IMR-90 (cell line): ENCODE results near the gene LHPP. TPM values are rescaled to one million over a fixed set of nuclear protein-coding genes. Genes with fewer than 3 reads are reported as not detected.

ENCODE experiments used
- ATAC-seq: fragments of 200-7000 bp; cut with Tn5 transposase; 2 replicates; pipeline ENCODE4 v1.9.1; 2020; ENCODE audit warnings: low read depth, mild to moderate bottlenecking, moderate library complexity
- BruUV-seq: library from RNA; stranded (reverse); fragments of 400-500 nt; replicated peaks from 2 replicates; lab custom pipeline; 2021; lab: Mats Ljungman, UMichigan
- CTCF ChIA-PET: fragments of 300-600 bp; formaldehyde crosslinking; extraction: SDS; loops from one replicate; lab custom pipeline; 2021; ENCODE audit warnings: antibody characterized with exemption; lab: Yijun Ruan, JAX
- POLR2A ChIA-PET: fragments of 300-600 bp; sonication (Branson Sonifier 250); formaldehyde crosslinking; loops from one replicate; lab custom pipeline; 2022; ENCODE audit warnings: antibody characterized with exemption; ENCODE audit not compliant: unreplicated experiment; lab: Charles Lee
- DNase-seq: peaks from one replicate; pipeline ENCODE4 v3.0.0; 2013
- H2AFZ ChIP-seq: replicated peaks from 2 replicates; pipeline ENCODE3; 2013; ENCODE audit warnings: low read length, mild to moderate bottlenecking; ENCODE audit not compliant: poor library complexity
- H2AK5ac ChIP-seq: 2 replicates; pipeline ENCODE4 v1.6.1; 2013; ENCODE audit warnings: low read depth, low read length, inconsistent platforms
- H2AK9ac ChIP-seq: replicated peaks from 2 replicates; pipeline ENCODE3; 2013; ENCODE audit warnings: mild to moderate bottlenecking, low read depth, low read length, moderate library complexity; ENCODE audit not compliant: poor library complexity
- H2BK120ac ChIP-seq: 2 replicates; pipeline ENCODE4 v1.6.1; 2013; ENCODE audit warnings: low read depth, low read length, inconsistent platforms
- H2BK15ac ChIP-seq: 3 replicates; pipeline ENCODE4 v1.6.1; 2013; ENCODE audit warnings: low read depth, low read length, inconsistent platforms
- H2BK20ac ChIP-seq: 2 replicates; pipeline ENCODE4 v1.6.1; 2013; ENCODE audit warnings: low read depth, mild to moderate bottlenecking, inconsistent platforms, low read length, moderate library complexity
- H2BK5ac ChIP-seq: 2 replicates; pipeline ENCODE4 v1.6.1; 2013; ENCODE audit warnings: mild to moderate bottlenecking, low read depth, low read length, inconsistent platforms; ENCODE audit not compliant: poor library complexity, severe bottlenecking
- H3K14ac ChIP-seq: replicated peaks from 2 replicates; pipeline ENCODE4 v1.6.1; 2013; ENCODE audit warnings: low read depth, low read length, inconsistent platforms
- H3K18ac ChIP-seq: 2 replicates; pipeline ENCODE4 v1.6.1; 2013; ENCODE audit warnings: low read depth, low read length, control low read depth
- H3K23ac ChIP-seq: 2 replicates; pipeline ENCODE4 v1.6.1; 2013; ENCODE audit warnings: low read depth, low read length, inconsistent platforms
- H3K27ac ChIP-seq: 2 replicates; pipeline ENCODE4 v1.5.1; 2013; ENCODE audit warnings: mild to moderate bottlenecking, control low read depth, low read length; ENCODE audit not compliant: insufficient read depth
- H3K27me3 ChIP-seq: 2 replicates; pipeline ENCODE4 v1.6.1; 2013; ENCODE audit warnings: low read length; ENCODE audit not compliant: control insufficient read depth, insufficient read depth
- H3K36me3 ChIP-seq: 2 replicates; pipeline ENCODE4 v1.6.1; 2013; ENCODE audit warnings: low read length, mixed read lengths; ENCODE audit not compliant: control insufficient read depth, insufficient read depth
- H3K4ac ChIP-seq: 2 replicates; pipeline ENCODE4 v1.6.1; 2013; ENCODE audit warnings: low read depth, low read length, inconsistent platforms
- H3K4me1 ChIP-seq: 2 replicates; pipeline ENCODE4 v1.6.1; 2013; ENCODE audit warnings: low read length, mixed read lengths; ENCODE audit not compliant: control insufficient read depth, insufficient read depth
- H3K4me2 ChIP-seq: 2 replicates; pipeline ENCODE4 v1.6.1; 2013; ENCODE audit warnings: low read depth, mild to moderate bottlenecking, control low read depth, low read length, moderate library complexity
- H3K4me3 ChIP-seq: 2 replicates; pipeline ENCODE4 v1.5.1; 2013; ENCODE audit warnings: low read depth, mild to moderate bottlenecking, control low read depth, low read length, moderate library complexity; ENCODE audit not compliant: insufficient read depth
- H3K56ac ChIP-seq: 2 replicates; pipeline ENCODE4 v1.6.1; 2013; ENCODE audit warnings: low read length, inconsistent platforms; ENCODE audit not compliant: insufficient read depth; ENCODE audit errors: extremely low read depth
- H3K79me1 ChIP-seq, 2 experiments: 2 replicates each; pipeline ENCODE4 v1.6.1; 2013; ENCODE audit warnings: low read length in 2 of 2, inconsistent platforms in 1 of 2, low read depth in 1 of 2
- H3K9ac ChIP-seq: 2 replicates; pipeline ENCODE4 v1.6.1; 2013; ENCODE audit warnings: low read depth, low read length, control low read depth
- H3K9me1 ChIP-seq: 2 replicates; pipeline ENCODE4 v1.6.1; 2013; ENCODE audit warnings: low read length, inconsistent platforms; ENCODE audit not compliant: insufficient read depth
- H3K9me3 ChIP-seq: 2 replicates; pipeline ENCODE4 v1.6.1; 2013; ENCODE audit warnings: low read length; ENCODE audit not compliant: control insufficient read depth, insufficient read depth
- H4K20me1 ChIP-seq: 2 replicates; pipeline ENCODE4 v1.6.1; 2013; ENCODE audit warnings: low read length, inconsistent platforms; ENCODE audit not compliant: insufficient read depth
- H4K5ac ChIP-seq: 2 replicates; pipeline ENCODE4 v1.6.1; 2013; ENCODE audit warnings: mild to moderate bottlenecking, low read depth, low read length, control low read depth
- H4K8ac ChIP-seq, 2 experiments: 2 replicates each; pipeline ENCODE4 v1.6.1; 2013; ENCODE audit warnings: low read depth in 2 of 2, low read length in 2 of 2, control low read depth in 1 of 2, inconsistent platforms in 1 of 2
- H4K91ac ChIP-seq: 2 replicates; pipeline ENCODE4 v1.6.1; 2013; ENCODE audit warnings: low read depth, low read length, inconsistent platforms; ENCODE audit not compliant: insufficient read depth
- BHLHE40 ChIP-seq: fragments of 150-350 bp; IDR thresholded peaks from 2 replicates; pipeline ENCODE4 v1.6.1; 2016; ENCODE audit warnings: mild to moderate bottlenecking, low read depth, low read length
- ELK1 ChIP-seq: fragments of 150-350 bp; IDR thresholded peaks from 2 replicates; pipeline ENCODE4 v1.6.1; 2016; ENCODE audit warnings: low read depth, mild to moderate bottlenecking, low read length, moderate library complexity, borderline replicate concordance
- FOS ChIP-seq: fragments of 150-350 bp; IDR thresholded peaks from 2 replicates; pipeline ENCODE4 v1.6.1; 2016; ENCODE audit warnings: low read depth, low read length
- MAFK ChIP-seq: IDR thresholded peaks from 2 replicates; pipeline ENCODE4 v1.6.1; 2012; ENCODE audit warnings: low read depth, low read length, improper control_type of control experiment
- POLR2A ChIP-seq: IDR thresholded peaks from 2 replicates; pipeline ENCODE4 v1.6.1; 2012; ENCODE audit warnings: mild to moderate bottlenecking, low read depth, low read length
- RAD21 ChIP-seq: IDR thresholded peaks from 2 replicates; pipeline ENCODE4 v1.6.1; 2012; ENCODE audit warnings: low read length, improper control_type of control experiment
- WGBS, 2 experiments: methylation state at CpG; one replicate each; pipeline versions ENCODE4 v1.1.5 to v1.1.7; 2013; ENCODE audit warnings: missing lambda C conversion rate in 2 of 2; ENCODE audit not compliant: insufficient read length in 1 of 2; ENCODE audit errors: extremely low coverage in 2 of 2; 5-methylcytosine and 5-hydroxymethylcytosine counted together
- dilution Hi-C: fragments of 300-500 bp; cut with HindIII; formaldehyde crosslinking; loops from one replicate; pipeline ENCODE4 v1.14.3; 2018; ENCODE audit warnings: low sequenced_read_pairs; ENCODE audit not compliant: unreplicated experiment
- in situ Hi-C: fragments of 300-500 bp; cut with MboI; formaldehyde crosslinking; loops from 3 replicates; pipeline ENCODE4 v1.14.3; 2019; ENCODE audit warnings: low sequenced_read_pairs, inconsistent platforms, mixed read lengths
- intact Hi-C: fragments of 100-400 bp; cut with micrococcal nuclease; formaldehyde crosslinking; loops from 2 replicates; pipeline ENCODE4 v1.10.0; 2022
- polyA plus RNA-seq, 3 experiments: library from polyadenylated mRNA; depleted of rRNA; stranded (reverse); fragments of >200 nt; gene quantifications; 2 replicates each; pipeline ENCODE4 v1.2.3, GENCODE V29; 2012; ENCODE audit warnings: low replicate concordance in 1 of 3
- total RNA-seq: library from RNA; depleted of rRNA; stranded (reverse); fragments of >200 nt; gene quantifications from 2 replicates; pipeline ENCODE4 v1.2.3, GENCODE V29; 2012

The LHPP gene
- total and polyA plus RNA-seq, 2 of the 4 experiments (the other 2 are of a cell fraction) = 2.7 to 8.3 TPM

DNA sequence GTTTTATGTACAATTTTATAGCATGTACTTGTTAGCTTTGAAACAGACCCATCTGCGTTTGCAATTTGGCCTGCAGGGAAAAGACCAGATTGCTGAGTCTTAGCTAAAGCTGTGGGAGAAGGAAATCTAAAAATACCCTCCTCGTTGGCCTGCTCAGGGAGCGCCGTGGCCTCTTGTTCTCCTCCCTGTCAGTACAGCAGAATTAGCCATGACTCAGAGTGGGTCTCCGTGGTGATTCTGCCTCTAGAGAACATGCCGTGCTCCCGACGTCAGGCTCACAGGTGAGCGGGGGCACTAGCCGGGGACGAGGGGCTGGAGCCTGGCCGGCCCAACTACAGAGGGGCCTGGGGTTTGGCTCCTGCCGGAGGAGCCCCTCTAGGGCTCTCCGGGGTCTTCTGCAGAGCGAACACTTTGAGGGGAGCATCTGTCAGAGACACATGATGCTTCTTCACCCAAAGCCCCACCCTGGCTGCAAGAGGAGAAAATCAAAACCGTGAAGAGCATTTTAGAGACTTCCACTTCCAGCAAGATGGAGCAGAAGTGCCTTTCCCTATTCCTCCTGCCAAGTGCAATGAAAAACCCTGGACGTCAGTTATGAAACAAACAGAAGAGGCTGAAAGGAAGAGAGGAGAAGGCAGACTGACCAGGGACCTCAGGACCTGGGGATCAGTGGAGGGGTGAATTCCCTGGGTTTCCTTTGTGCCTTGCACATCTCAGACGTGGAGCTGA is 98.9 kb downstream of the LHPP start:
- H3K27ac ChIP-seq = no peak overlapping the region
- DNase-seq = peak; percentile 62
- ATAC-seq = peak; percentile 60; the same call in 1 of the 2 replicates

More for the DNA sequence above, 98.9 kb downstream of the LHPP start:
- BruUV-seq = no TSS peak
- Histone ChIP-seq H2BK5ac (no peak overlapping the region), H4K5ac (no peak overlapping the region), H2AK5ac (no peak overlapping the region), H3K9me3 (no peaks in the 10 kb centered on the region), H4K20me1 (no peaks in the 10 kb centered on the region), H3K4me2 (no peak overlapping the region), H4K8ac (no peak overlapping the region), H3K4me1 (no peaks in the 10 kb centered on the region), H2AFZ (no peak overlapping the region), H2BK20ac (no peak overlapping the region), H2AK9ac (no peak overlapping the region), H3K36me3 (no peaks in the 10 kb centered on the region), H3K4ac (no peak overlapping the region), H3K9ac (no peak overlapping the region), H2BK15ac (no peak overlapping the region), H3K27me3 (peaks cover 8% of the 10 kb centered on the region), H4K91ac (no peak overlapping the region), H3K56ac (no peak overlapping the region), H3K9me1 (no peaks in the 10 kb centered on the region), H3K23ac (no peak overlapping the region), H3K79me1 (no peaks in the 10 kb centered on the region), H3K4me3 (no peak overlapping the region), H3K18ac (no peak overlapping the region), H3K14ac (no peak overlapping the region), H2BK120ac (no peak overlapping the region)
- intact Hi-C loops = no loop called here
- dilution Hi-C loops = no loop called here
- POLR2A ChIA-PET = no interaction called here
- CTCF ChIA-PET = no interaction called here
- in situ Hi-C loops = no loop called here
- no peak for TF ChIP-seq FOS
- TF ChIP-seq BHLHE40 = no peak
- no peak for TF ChIP-seq ELK1
- TF ChIP-seq POLR2A = no peak
- TF ChIP-seq MAFK = no peak
- no peak for TF ChIP-seq RAD21
- WGBS, 2 experiments = 71% methylated on average over 8 of the region's 18 CpGs; no CpG with 5 or more reads in 1 of the 2 experiments
